DND-41 (cell line): ENCODE results near the gene ATG5.

Experiments used
- ATAC-seq: fragments of 200-7000 bp; cut with Tn5 transposase; 3 replicates; pipeline ENCODE4 v1.9.1; 2021; ENCODE audit warnings: low read depth; ENCODE audit not compliant: insufficient read depth
- DNase-seq: peaks from one replicate; pipeline ENCODE4 v3.0.0-alpha.2; 2020
- H2AFZ ChIP-seq: 2 replicates; pipeline ENCODE4 v1.6.0; 2012; ENCODE audit warnings: low read depth, low read length
- H3K27ac ChIP-seq: 2 replicates; pipeline ENCODE4 v1.5.1; 2012; ENCODE audit warnings: low read length, inconsistent platforms
- H3K27me3 ChIP-seq: fragments of 200-600 bp; sonication (generic); 2 replicates; pipeline ENCODE4 v1.6.0; 2012; ENCODE audit warnings: low read length, mild to moderate bottlenecking, inconsistent platforms; ENCODE audit not compliant: insufficient read depth, poor library complexity
- H3K36me3 ChIP-seq: 2 replicates; pipeline ENCODE4 v1.5.1; 2012; ENCODE audit warnings: low read length, inconsistent platforms; ENCODE audit not compliant: insufficient read depth
- H3K4me1 ChIP-seq: 2 replicates; pipeline ENCODE4 v1.5.1; 2012; ENCODE audit warnings: mild to moderate bottlenecking, low read length; ENCODE audit not compliant: insufficient read depth
- H3K4me2 ChIP-seq: 2 replicates; pipeline ENCODE4 v1.6.0; 2012; ENCODE audit warnings: mild to moderate bottlenecking, moderate library complexity, low read length, inconsistent platforms; ENCODE audit not compliant: insufficient read depth
- H3K4me3 ChIP-seq, 2 experiments: fragments of 200-600 bp in 1 of 2; shearing (Covaris generic) in 1 of 2; 2 replicates each; pipeline ENCODE4 v1.5.1; 2012 to 2016; ENCODE audit warnings: inconsistent platforms in 2 of 2, low read length in 2 of 2, mild to moderate bottlenecking in 2 of 2, low read depth in 1 of 2, moderate library complexity in 1 of 2
- H3K79me2 ChIP-seq: 2 replicates; pipeline ENCODE4 v1.6.0; 2012; ENCODE audit warnings: low read length, inconsistent platforms; ENCODE audit not compliant: insufficient read depth
- H3K9ac ChIP-seq: 2 replicates; pipeline ENCODE4 v1.6.0; 2012; ENCODE audit warnings: low read depth, mild to moderate bottlenecking, inconsistent platforms, low read length, moderate library complexity
- H3K9me3 ChIP-seq: 2 replicates; pipeline ENCODE4 v1.5.1; 2012; ENCODE audit warnings: low read length, moderate library complexity, mild to moderate bottlenecking, inconsistent platforms; ENCODE audit not compliant: insufficient read depth, severe bottlenecking
- H4K20me1 ChIP-seq: 2 replicates; pipeline ENCODE4 v1.6.0; 2012; ENCODE audit warnings: low read length; ENCODE audit not compliant: insufficient read depth
- EZH2 ChIP-seq: IDR thresholded peaks from 3 replicates; pipeline ENCODE4 v1.6.1; 2012; ENCODE audit warnings: borderline replicate concordance, low read depth, mild to moderate bottlenecking, moderate library complexity, low read length, inconsistent platforms; ENCODE audit not compliant: severe bottlenecking
- TF ChIP-seq, protein P1 (sequence below): IDR thresholded peaks from 2 replicates; pipeline ENCODE4 v1.5.1; 2012; ENCODE audit warnings: borderline replicate concordance, low read length, moderate library complexity, mild to moderate bottlenecking; ENCODE audit not compliant: poor library complexity, severe bottlenecking; ENCODE audit errors: extremely low read depth

Gene ATG5

GRCh38 chr6:106290032-106290431 is 35.5 kb downstream of the ATG5 start:
- no peak for ATAC-seq

DNA sequence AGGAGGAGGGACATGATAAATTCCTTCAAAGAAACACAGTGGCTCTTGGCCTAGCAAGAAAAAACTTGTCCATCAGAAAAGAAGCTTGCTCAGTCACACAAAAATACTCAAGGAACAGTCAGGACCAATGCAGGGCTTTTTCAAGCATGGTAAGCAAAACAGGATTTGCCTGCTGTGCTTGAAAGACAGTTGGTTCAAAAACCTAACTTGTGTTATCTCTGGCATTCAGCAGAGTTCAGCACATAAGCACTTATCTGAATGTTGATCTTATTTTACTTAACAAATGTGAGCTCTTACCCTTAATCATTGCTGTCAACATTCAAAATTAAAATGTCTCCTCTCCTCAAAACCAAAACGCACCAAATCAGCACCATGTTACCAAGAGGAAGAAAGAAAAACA is 38.3 kb downstream of the ATG5 start:
- H3K36me3 ChIP-seq, result peaks cover 28% of the 10 kb centered on the region
- no peak for DNase-seq
- no peak overlapping the region for H3K27ac ChIP-seq
- H3K4me2 ChIP-seq, result no peak overlapping the region
- H3K79me2 ChIP-seq, result peaks cover 82% of the 10 kb centered on the region
- no peaks in the 10 kb centered on the region for H3K4me1 ChIP-seq
- peaks cover 3% of the 10 kb centered on the region; the same call in 1 of the 2 replicates for H4K20me1 ChIP-seq
- no peak for ATAC-seq
- TF ChIP-seq EZH2, result no peak
- TF ChIP-seq, protein P1, sequence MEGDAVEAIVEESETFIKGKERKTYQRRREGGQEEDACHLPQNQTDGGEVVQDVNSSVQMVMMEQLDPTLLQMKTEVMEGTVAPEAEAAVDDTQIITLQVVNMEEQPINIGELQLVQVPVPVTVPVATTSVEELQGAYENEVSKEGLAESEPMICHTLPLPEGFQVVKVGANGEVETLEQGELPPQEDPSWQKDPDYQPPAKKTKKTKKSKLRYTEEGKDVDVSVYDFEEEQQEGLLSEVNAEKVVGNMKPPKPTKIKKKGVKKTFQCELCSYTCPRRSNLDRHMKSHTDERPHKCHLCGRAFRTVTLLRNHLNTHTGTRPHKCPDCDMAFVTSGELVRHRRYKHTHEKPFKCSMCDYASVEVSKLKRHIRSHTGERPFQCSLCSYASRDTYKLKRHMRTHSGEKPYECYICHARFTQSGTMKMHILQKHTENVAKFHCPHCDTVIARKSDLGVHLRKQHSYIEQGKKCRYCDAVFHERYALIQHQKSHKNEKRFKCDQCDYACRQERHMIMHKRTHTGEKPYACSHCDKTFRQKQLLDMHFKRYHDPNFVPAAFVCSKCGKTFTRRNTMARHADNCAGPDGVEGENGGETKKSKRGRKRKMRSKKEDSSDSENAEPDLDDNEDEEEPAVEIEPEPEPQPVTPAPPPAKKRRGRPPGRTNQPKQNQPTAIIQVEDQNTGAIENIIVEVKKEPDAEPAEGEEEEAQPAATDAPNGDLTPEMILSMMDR, result no peak
- H3K27me3 ChIP-seq, result no peaks in the 10 kb centered on the region
- H3K9ac ChIP-seq, result no peak overlapping the region
- no peak overlapping the region for H2AFZ ChIP-seq
- H3K9me3 ChIP-seq, result peaks cover 7% of the 10 kb centered on the region
- no peak overlapping the region for H3K4me3 ChIP-seq

More at GRCh38 chr6:106290032-106290431, 35.5 kb downstream of the ATG5 start:
- Histone ChIP-seq H3K79me2 (peaks cover 71% of the 10 kb centered on the region), H3K9ac (no peak overlapping the region), H3K4me2 (no peak overlapping the region), H4K20me1 (no peaks in the 10 kb centered on the region), H3K4me3 (no peak overlapping the region), H3K36me3 (peaks cover 34% of the 10 kb centered on the region), H2AFZ (no peak overlapping the region), H3K4me1 (no peaks in the 10 kb centered on the region), H3K9me3 (peaks cover 7% of the 10 kb centered on the region), H3K27me3 (no peaks in the 10 kb centered on the region), H3K27ac (no peak overlapping the region)
- no peak for DNase-seq
- no peak for TF ChIP-seq EZH2
- TF ChIP-seq, protein P1, result no peak

GRCh38 chr6:106286746-106287145 is 38.8 kb downstream of the ATG5 start:
- peaks cover 23% of the 10 kb centered on the region for H3K36me3 ChIP-seq
- TF ChIP-seq, protein P1, result no peak
- no peak for TF ChIP-seq EZH2

GRCh38 chr6:106283481-106283880 is 42.1 kb downstream of the ATG5 start:
- DNase-seq (no peak), ATAC-seq (no peak)
- H3K4me1 ChIP-seq, result no peaks in the 10 kb centered on the region
- no peak overlapping the region for H3K27ac ChIP-seq
- H3K79me2 ChIP-seq, result peaks cover 58% of the 10 kb centered on the region
- no peak overlapping the region for H2AFZ ChIP-seq
- peaks cover 20% of the 10 kb centered on the region for H3K36me3 ChIP-seq
- H3K9ac ChIP-seq, result no peak overlapping the region
- H4K20me1 ChIP-seq, result peaks cover 3% of the 10 kb centered on the region; the same call in 1 of the 2 replicates
- H3K27me3 ChIP-seq, result no peaks in the 10 kb centered on the region
- H3K4me3 ChIP-seq, result no peak overlapping the region
- TF ChIP-seq, protein P1, result no peak
- no peak for TF ChIP-seq EZH2
- H3K4me2 ChIP-seq, result no peak overlapping the region
- H3K9me3 ChIP-seq, result no peaks in the 10 kb centered on the region

More at GRCh38 chr6:106286746-106287145, 38.8 kb downstream of the ATG5 start:
- no peak for DNase-seq
- Histone ChIP-seq H3K4me3 (no peak overlapping the region), H3K9ac (no peak overlapping the region), H3K79me2 (peaks cover 83% of the 10 kb centered on the region), H4K20me1 (peaks cover 3% of the 10 kb centered on the region; the same call in 1 of the 2 replicates), H3K4me1 (no peaks in the 10 kb centered on the region), H2AFZ (no peak overlapping the region), H3K27me3 (no peaks in the 10 kb centered on the region), H3K9me3 (peaks cover 4% of the 10 kb centered on the region), H3K4me2 (no peak overlapping the region), H3K27ac (no peak overlapping the region)
- no peak for ATAC-seq
